GM12891 (cell line): ENCODE data around the gene MTA3.
A peak's percentile ranks its signal among the peaks of the same experiment; 100 is the strongest.

Source experiments
- DNase-seq: peaks from one replicate; pipeline ENCODE4 v3.0.0; 2011; ENCODE audit warnings: low spot score; ENCODE audit not compliant: insufficient read length
- FAIRE-seq: peaks from 2 replicates; lab custom pipeline; 2011; peaks lifted over from hg19 to GRCh38; lab: Jason Lieb, UNC
- PAX5 ChIP-seq: IDR thresholded peaks from 2 replicates; pipeline ENCODE4 v1.6.1; 2011; ENCODE audit warnings: low read length, moderate library complexity, mild to moderate bottlenecking; ENCODE audit not compliant: insufficient read depth, severe bottlenecking
- POLR2A ChIP-seq: IDR thresholded peaks from 2 replicates; pipeline ENCODE4 v1.6.1; 2011; ENCODE audit warnings: low read depth, low read length, control low read depth
- POLR2AphosphoS5 ChIP-seq: IDR thresholded peaks from 2 replicates; pipeline ENCODE4 v1.6.1; 2011; ENCODE audit warnings: low read depth, low read length, control low read depth
- POU2F2 ChIP-seq: IDR thresholded peaks from 2 replicates; pipeline ENCODE4 v1.6.1; 2011; ENCODE audit warnings: low read depth, mild to moderate bottlenecking, control low read depth, low read length, moderate library complexity
- SPI1 ChIP-seq: IDR thresholded peaks from 2 replicates; pipeline ENCODE4 v1.6.1; 2011; ENCODE audit warnings: low read depth, low read length, control low read depth
- TAF1 ChIP-seq: IDR thresholded peaks from 2 replicates; pipeline ENCODE4 v1.6.1; 2011; ENCODE audit warnings: low read depth, low read length, control low read depth

Gene MTA3

GRCh38 chr2:42788478-42788793 lies 220.0 kb downstream of the MTA3 start:
- no peak for TF ChIP-seq POU2F2
- no peak for TF ChIP-seq SPI1
- no peak for TF ChIP-seq PAX5
- TF ChIP-seq POLR2A: no peak
- no peak for TF ChIP-seq POLR2AphosphoS5
- TF ChIP-seq TAF1: no peak
- no peak for DNase-seq
- FAIRE-seq: no peak

GRCh38 chr2:42788882-42789281 lies 220.4 kb downstream of the MTA3 start:
- FAIRE-seq: no peak
- TF ChIP-seq PAX5 (no peak), TAF1 (no peak), POU2F2 (no peak), POLR2A (no peak), POLR2AphosphoS5 (no peak), SPI1 (no peak)

GRCh38 chr2:42789751-42790150 lies 221.3 kb downstream of the MTA3 start:
- FAIRE-seq (no peak), DNase-seq (no peak)
- TF ChIP-seq TAF1 (no peak), PAX5 (no peak), POU2F2 (no peak), POLR2A (no peak)

More at GRCh38 chr2:42788882-42789281, 220.4 kb downstream of the MTA3 start:
- no peak for DNase-seq

- TF ChIP-seq POLR2A: no peak
- TF ChIP-seq SPI1: no peak
- TF ChIP-seq PAX5: no peak
- TF ChIP-seq POLR2AphosphoS5: no peak
- no peak for TF ChIP-seq TAF1
- no peak for TF ChIP-seq POU2F2
- DNase-seq (no peak), FAIRE-seq (no peak)
Observed at GRCh38 chr2:42791606-42792005, 223.2 kb downstream of the MTA3 start.

GRCh38 chr2:42792087-42792582 lies 223.7 kb downstream of the MTA3 start:
- peak; percentile 74 for FAIRE-seq
- DNase-seq: no peak
- TF ChIP-seq POLR2A: no peak
- TF ChIP-seq SPI1: peak; percentile 86
- no peak for TF ChIP-seq POU2F2

GRCh38 chr2:42792583-42793333 lies 224.3 kb downstream of the MTA3 start, which contains the start of gene HAAO:
Gene HAAO (minus strand): TSS chr2:42792583. CDS start chr2:42792536, 47 bp downstream.
- no peak for FAIRE-seq
- TF ChIP-seq TAF1 (peak; percentile 22; the same call in 1 of the 2 replicates), POLR2A (no peak)
- peak; percentile 51 for DNase-seq

- TF ChIP-seq TAF1 (no peak), POU2F2 (no peak), PAX5 (no peak), SPI1 (no peak), POLR2A (no peak)
- DNase-seq (no peak), FAIRE-seq (no peak)
Observed at GRCh38 chr2:42793334-42794270, 225.2 kb downstream of the MTA3 start.

GRCh38 chr2:42794271-42795046 lies 226.0 kb downstream of the MTA3 start:
- FAIRE-seq: peak; percentile 54
- no peak for DNase-seq
- TF ChIP-seq SPI1 (no peak), POLR2AphosphoS5 (no peak), TAF1 (no peak), POLR2A (no peak), POU2F2 (no peak), PAX5 (no peak)

GRCh38 chr2:42795275-42795674 lies 226.8 kb downstream of the MTA3 start:
- TF ChIP-seq PAX5 (no peak), POLR2A (no peak), POLR2AphosphoS5 (no peak), POU2F2 (no peak), TAF1 (no peak), SPI1 (no peak)
- DNase-seq (no peak), FAIRE-seq (peak; percentile 31)
